ENCODE results near the gene TBC1D7. TPM values are rescaled to one million over a fixed set of nuclear protein-coding genes. Genes with fewer than 3 reads are reported as not detected.

TBC1D7 gene
- polyA plus RNA-seq, 2 of the 4 experiments (the other 2 are of a cell fraction), result 34.6 to 55.9 TPM

- Histone ChIP-seq H3K4me3 (no peak overlapping the region), H3K9me3 (no peaks in the 10 kb centered on the region), H3K4me2 (no peak overlapping the region), H3K4me1 (no peaks in the 10 kb centered on the region), H3K27ac (no peak overlapping the region)
- no peak for TF ChIP-seq MYC (IDR thresholded peaks at IDR 0.05; ENCODE audit: borderline replicate concordance, low read length)
- no peak for TF ChIP-seq ZC3H11A (IDR thresholded peaks at IDR 0.05)
- TF ChIP-seq E2F6 (IDR thresholded peaks at IDR 0.05; ENCODE audit: borderline replicate concordance, low read depth), result no peak
- TF ChIP-seq NR3C1 (IDR thresholded peaks at IDR 0.05), result no peak
- no peak for TF ChIP-seq TP53 (CRISPR knock-in tag; IDR thresholded peaks at IDR 0.05)
- no peak for TF ChIP-seq EP300 (IDR thresholded peaks at IDR 0.05)
- TF ChIP-seq POLR2A (IDR thresholded peaks at IDR 0.05; ENCODE audit: low read length), result no peak
- TF ChIP-seq, protein P1, sequence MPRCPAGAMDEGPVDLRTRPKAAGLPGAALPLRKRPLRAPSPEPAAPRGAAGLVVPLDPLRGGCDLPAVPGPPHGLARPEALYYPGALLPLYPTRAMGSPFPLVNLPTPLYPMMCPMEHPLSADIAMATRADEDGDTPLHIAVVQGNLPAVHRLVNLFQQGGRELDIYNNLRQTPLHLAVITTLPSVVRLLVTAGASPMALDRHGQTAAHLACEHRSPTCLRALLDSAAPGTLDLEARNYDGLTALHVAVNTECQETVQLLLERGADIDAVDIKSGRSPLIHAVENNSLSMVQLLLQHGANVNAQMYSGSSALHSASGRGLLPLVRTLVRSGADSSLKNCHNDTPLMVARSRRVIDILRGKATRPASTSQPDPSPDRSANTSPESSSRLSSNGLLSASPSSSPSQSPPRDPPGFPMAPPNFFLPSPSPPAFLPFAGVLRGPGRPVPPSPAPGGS (IDR thresholded peaks at IDR 0.05), result no peak
- ATAC-seq, result no peak
- POLR2A ChIA-PET, result no interaction called here
- CTCF ChIA-PET, result no interaction called here
- FAIRE-seq, result no peak
- 65% methylated on average over 8 of the region's 9 CpGs for WGBS (ENCODE audit: missing lambda C conversion rate)
- DNase-seq (ENCODE audit: low read depth in 1 of 2, low spot score in 1 of 2), result no peak
These were observed 47.1 kb upstream of the TBC1D7 start for GRCh38 chr6:13375360-13375878.

GRCh38 chr6:13373919-13374318 is 45.6 kb upstream of the TBC1D7 start:
- no peak for FAIRE-seq
- Histone ChIP-seq H3K4me3 (no peak overlapping the region), H3K4me2 (no peak overlapping the region), H3K27ac (no peak overlapping the region), H3K4me1 (0 out of 3 replicates have a peak, but pooled peaks cover 1% of the 10 kb centered on the region), H3K9me3 (no peaks in the 10 kb centered on the region)
- DNase-seq (ENCODE audit: low read depth in 1 of 2, low spot score in 1 of 2), result no peak
- no peak for ATAC-seq
- CTCF ChIA-PET, result no interaction called here
- POLR2A ChIA-PET, result no interaction called here
- WGBS (ENCODE audit: missing lambda C conversion rate), result 50% methylated on average over 1 of the region's 1 CpG
- TF ChIP-seq NR3C1 (IDR thresholded peaks at IDR 0.05) (no peak), MYC (IDR thresholded peaks at IDR 0.05; ENCODE audit: borderline replicate concordance, low read length) (no peak), JUN (IDR thresholded peaks at IDR 0.05) (no peak), PBX3 (IDR thresholded peaks at IDR 0.05) (no peak), EHMT2 (IDR thresholded peaks at IDR 0.05; ENCODE audit: low read depth) (no peak), CHD2 (IDR thresholded peaks at IDR 0.05; ENCODE audit: low read length, partially characterized antibody) (no peak), POLR2A (IDR thresholded peaks at IDR 0.05; ENCODE audit: low read length) (no peak), E2F6 (IDR thresholded peaks at IDR 0.05; ENCODE audit: borderline replicate concordance, low read depth) (no peak), ATOH8 (CRISPR knock-in tag; IDR thresholded peaks at IDR 0.05; ENCODE audit: low read depth) (no peak), NPAS2 (CRISPR knock-in tag; IDR thresholded peaks at IDR 0.05; ENCODE audit: borderline replicate concordance) (no peak), GATA3 (IDR thresholded peaks at IDR 0.05; ENCODE audit: borderline replicate concordance) (no peak), SREBF2 (IDR thresholded peaks at IDR 0.05) (no peak), CTCF (IDR thresholded peaks at IDR 0.05) (no peak), FOSB (CRISPR knock-in tag; IDR thresholded peaks at IDR 0.05) (no peak)

All from A549 (cell line).